Lung (tissue), 12 donors: Measurements from ENCODE around the gene EHMT1. TPM values are rescaled to one million over a fixed set of nuclear protein-coding genes. Genes with fewer than 3 reads are reported as not detected.

Experiments
- ATAC-seq: fragments of 200-7000 bp; cut with Tn5 transposase; one replicate; pipeline ENCODE4 v1.9.1; 2020; ENCODE audit warnings: moderate number of reproducible peaks; ENCODE audit not compliant: insufficient read depth, low FRiP score
- DNase-seq, 3 donors: peaks; one replicate each; pipeline ENCODE4 v3.0.0-alpha.2; 2013 to 2017
- H3K27ac ChIP-seq, 2 donors: one replicate each; pipeline ENCODE4 v1.5.1; 2013; ENCODE audit warnings: mild to moderate bottlenecking in 2 of 2, moderate library complexity in 2 of 2, control low read depth in 1 of 2, inconsistent platforms in 1 of 2, low read depth in 1 of 2, low read length in 1 of 2
- H3K27me3 ChIP-seq, 3 donors: one replicate each; pipeline ENCODE4 v1.5.1; 2013; ENCODE audit warnings: low read length in 2 of 3; ENCODE audit not compliant: control insufficient read depth in 3 of 3, insufficient read depth in 3 of 3
- H3K36me3 ChIP-seq, 4 donors: one replicate each; pipeline ENCODE4 v1.5.1; 2013; ENCODE audit warnings: low read length in 4 of 4, mild to moderate bottlenecking in 1 of 4, moderate library complexity in 1 of 4; ENCODE audit not compliant: control insufficient read depth in 4 of 4, insufficient read depth in 4 of 4
- H3K4me1 ChIP-seq, 5 donors: one replicate each; pipeline ENCODE4 v1.5.1; 2013; ENCODE audit warnings: low read length in 5 of 5, mild to moderate bottlenecking in 2 of 5, moderate library complexity in 1 of 5; ENCODE audit not compliant: control insufficient read depth in 5 of 5, insufficient read depth in 5 of 5
- H3K4me3 ChIP-seq: one replicate; pipeline ENCODE4 v1.5.1; 2013; ENCODE audit warnings: mild to moderate bottlenecking, control low read depth, moderate library complexity
- H3K9ac ChIP-seq, 2 donors: one replicate each; pipeline ENCODE4 v1.5.1; 2013; ENCODE audit warnings: low read length in 2 of 2, control low read depth in 1 of 2; ENCODE audit not compliant: insufficient read depth in 1 of 2
- H3K9me3 ChIP-seq, 4 donors: one replicate each; pipeline ENCODE4 v1.5.1; 2013; ENCODE audit warnings: low read length in 3 of 4, mild to moderate bottlenecking in 1 of 4, moderate library complexity in 1 of 4; ENCODE audit not compliant: control insufficient read depth in 4 of 4, insufficient read depth in 3 of 4
- CTCF ChIP-seq: IDR thresholded peaks from 2 replicates; pipeline ENCODE4 v1.5.1; 2012; ENCODE audit warnings: mild to moderate bottlenecking; ENCODE audit errors: control extremely low read depth, extremely low read depth
- whole genome bisulfite sequencing, 2 donors: extraction: QIAGEN DNeasy Blood & Tissue Kit; methylation state at CpG; one replicate each; pipeline ENCODE4 v1.1.7; 2013; 5-methylcytosine and 5-hydroxymethylcytosine counted together
- polyA plus RNA-seq, 2 donors: library from polyadenylated mRNA; stranded (reverse); fragments of 200-250 nt; gene quantifications; one replicate each; pipeline ENCODE4 v1.2.1, GENCODE V29; 2013
- total RNA-seq, 2 donors: library from RNA; depleted of rRNA in 1 of 2; stranded (reverse); fragments of >200 nt in 1 of 2; gene quantifications; one replicate each; pipeline ENCODE4 v1.2.1, GENCODE V29; 2014 to 2021
- donor health status: control.
- donor health status: control.
- donor health status: Bipolar disorder and iron deficiency.
- donor health status: healthy.
- donor health status: DM: yes; HTN: yes; CAD: no.

The EHMT1 gene
- total and polyA plus RNA-seq, 4 donors: 32.2 to 91.5 (median 58.1) TPM

- no peak for TF ChIP-seq CTCF
- Histone ChIP-seq H3K9me3 (no peaks in the 10 kb centered on the region), H3K27me3 (no peaks in the 10 kb centered on the region), H3K27ac (peak overlapping the region in 1 of 2 donors; percentile 89), H3K36me3 (peaks cover 0 to 27% (median 4%) of the 10 kb centered on the region in 4 donors), H3K4me1 (peaks cover 7 to 22% (median 8%) of the 10 kb centered on the region in 5 donors), H3K9ac (no peak overlapping the region), H3K4me3 (no peak overlapping the region)
- ATAC-seq: no peak
- no peak for DNase-seq
- 94 to 95% methylated on average over 27 of the region's 27 CpGs for WGBS, 2 donors
Observed at GRCh38 chr9:137613738-137614523, 4.9 kb upstream of the EHMT1 start.

- no peak for DNase-seq
- no peaks in the 10 kb centered on the region for H3K27me3 ChIP-seq
- peaks cover 8 to 23% (median 12%) of the 10 kb centered on the region in 5 donors for H3K4me1 ChIP-seq
- TF ChIP-seq CTCF: no peak
- peaks cover 0 to 27% (median 4%) of the 10 kb centered on the region in 4 donors for H3K36me3 ChIP-seq
- peak overlapping the region in 1 of 2 donors; percentile 52 for H3K27ac ChIP-seq
- ATAC-seq: no peak
- WGBS, 2 donors: 93 to 95% methylated on average over 25 of the region's 25 CpGs
- H3K9ac ChIP-seq: no peak overlapping the region
- H3K4me3 ChIP-seq: no peak overlapping the region
- H3K9me3 ChIP-seq: no peaks in the 10 kb centered on the region
Observed at GRCh38 chr9:137614631-137615386, 4.0 kb upstream of the EHMT1 start.

GRCh38 chr9:137615387-137615871, 3.4 kb upstream of the EHMT1 start:
- Histone ChIP-seq H3K36me3 (peaks cover 0 to 27% (median 4%) of the 10 kb centered on the region in 4 donors), H3K9ac (no peak overlapping the region), H3K27me3 (no peaks in the 10 kb centered on the region), H3K27ac (peak overlapping the region in 1 of 2 donors; percentile 52), H3K4me1 (peaks cover 12 to 25% (median 16%) of the 10 kb centered on the region in 5 donors), H3K9me3 (no peaks in the 10 kb centered on the region), H3K4me3 (no peak overlapping the region)
- DNase-seq: no peak
- ATAC-seq: no peak
- 94 to 95% methylated on average over 19 of the region's 19 CpGs for WGBS, 2 donors
- TF ChIP-seq CTCF: no peak
